Medulla oblongata (tissue), 1 donor: ENCODE results near the gene SHE.

Source experiments
- DNase-seq: peaks from one replicate; pipeline ENCODE4 v3.0.0-alpha.2; 2015; ENCODE audit errors: extremely low spot score

Gene SHE

GRCh38 chr1:154446292-154446691 is 55.9 kb downstream of the SHE start:
- DNase-seq = no peak

GRCh38 chr1:154445040-154445472 is 57.2 kb downstream of the SHE start:
- DNase-seq = no peak

GRCh38 chr1:154443274-154444013 is 58.8 kb downstream of the SHE start:
- DNase-seq = no peak

- no peak for DNase-seq
Measured at GRCh38 chr1:154442006-154442740, 60.0 kb downstream of the SHE start.

- DNase-seq = no peak
Measured at GRCh38 chr1:154441241-154441888, 60.8 kb downstream of the SHE start.

GRCh38 chr1:154440036-154440804 is 62.0 kb downstream of the SHE start:
- no peak for DNase-seq

- DNase-seq = no peak
Measured at GRCh38 chr1:154436433-154436832, 65.8 kb downstream of the SHE start.

GRCh38 chr1:154435599-154436200 is 66.5 kb downstream of the SHE start:
- DNase-seq = no peak

- DNase-seq = peak; percentile 77
Measured at GRCh38 chr1:154434346-154435085, 67.7 kb downstream of the SHE start.

- DNase-seq = no peak
Measured at GRCh38 chr1:154433161-154433764, 68.9 kb downstream of the SHE start.

- DNase-seq = no peak
Measured at GRCh38 chr1:154431586-154432373, 70.4 kb downstream of the SHE start.

- no peak for DNase-seq
Measured at GRCh38 chr1:154430903-154431302, 71.3 kb downstream of the SHE start.

GRCh38 chr1:154429841-154430611 is 72.2 kb downstream of the SHE start:
- no peak for DNase-seq
